ENCODE results near the gene SLC16A12.
"Not testable (repeated sequence)": the region's sequence is repeated elsewhere in the genome, so short reads cannot be mapped to it uniquely, and the experiment has no call there.

The SLC16A12 gene

GRCh38 chr10:89549510-89549909, 14.1 kb upstream of the SLC16A12 start:
- no peak for DNase-seq

- DNase-seq: no peak
Observed at GRCh38 chr10:89548673-89549072, 13.3 kb upstream of the SLC16A12 start.

- no peak for DNase-seq
Observed at GRCh38 chr10:89547853-89548513, 12.6 kb upstream of the SLC16A12 start.

GRCh38 chr10:89546651-89547050, 11.3 kb upstream of the SLC16A12 start:
- DNase-seq: not testable (repeated sequence)

- no peak for DNase-seq
Observed at GRCh38 chr10:89543841-89544240, 8.4 kb upstream of the SLC16A12 start.

GRCh38 chr10:89540420-89540949, 5.1 kb upstream of the SLC16A12 start:
- DNase-seq: no peak

GRCh38 chr10:89537364-89537763, 2.0 kb upstream of the SLC16A12 start:
- DNase-seq: no peak

- DNase-seq: no peak
Observed at GRCh38 chr10:89536013-89536354, 590 bp upstream of the SLC16A12 start.

- DNase-seq: no peak
Observed at GRCh38 chr10:89534826-89535166, 598 bp downstream of the SLC16A12 start.

GRCh38 chr10:89532476-89532875, 2.9 kb downstream of the SLC16A12 start:
- DNase-seq: no peak

- no peak for DNase-seq
Observed at GRCh38 chr10:89531359-89531758, 4.0 kb downstream of the SLC16A12 start.

- DNase-seq: not testable (repeated sequence)
Observed at GRCh38 chr10:89529711-89530110, 5.7 kb downstream of the SLC16A12 start.

- no peak for DNase-seq
Observed at GRCh38 chr10:89526358-89526757, 9.0 kb downstream of the SLC16A12 start.

GRCh38 chr10:89525556-89525955, 9.8 kb downstream of the SLC16A12 start:
- DNase-seq: no peak

GRCh38 chr10:89524279-89524678, 11.1 kb downstream of the SLC16A12 start:
- DNase-seq: no peak

- DNase-seq: no peak
Observed at GRCh38 chr10:89523274-89523673, 12.1 kb downstream of the SLC16A12 start.

GRCh38 chr10:89522463-89522862, 12.9 kb downstream of the SLC16A12 start:
- no peak for DNase-seq

- no peak for DNase-seq
Observed at GRCh38 chr10:89521368-89521767, 14.0 kb downstream of the SLC16A12 start.

- DNase-seq: no peak
Observed at GRCh38 chr10:89520706-89521105, 14.7 kb downstream of the SLC16A12 start.

GRCh38 chr10:89518876-89519842, 16.2 kb downstream of the SLC16A12 start:
- DNase-seq: no peak

- no peak for DNase-seq
Observed at GRCh38 chr10:89518108-89518507, 17.3 kb downstream of the SLC16A12 start.

GRCh38 chr10:89516149-89516832, 19.1 kb downstream of the SLC16A12 start:
- peak in 1 of 56 donors; percentile 4 for DNase-seq
